Activated CD4-positive, alpha-beta T cell treated with anti-CD3 and anti-CD28 coated beads for 1 hour (primary cell): ENCODE measurements around the gene ALDH3A1.
A peak's percentile ranks its signal among the peaks of the same experiment; 100 is the strongest.

Source experiments
- DNase-seq: peaks from one replicate; pipeline ENCODE4 v3.0.0-alpha.2; 2020

Gene ALDH3A1

DNA sequence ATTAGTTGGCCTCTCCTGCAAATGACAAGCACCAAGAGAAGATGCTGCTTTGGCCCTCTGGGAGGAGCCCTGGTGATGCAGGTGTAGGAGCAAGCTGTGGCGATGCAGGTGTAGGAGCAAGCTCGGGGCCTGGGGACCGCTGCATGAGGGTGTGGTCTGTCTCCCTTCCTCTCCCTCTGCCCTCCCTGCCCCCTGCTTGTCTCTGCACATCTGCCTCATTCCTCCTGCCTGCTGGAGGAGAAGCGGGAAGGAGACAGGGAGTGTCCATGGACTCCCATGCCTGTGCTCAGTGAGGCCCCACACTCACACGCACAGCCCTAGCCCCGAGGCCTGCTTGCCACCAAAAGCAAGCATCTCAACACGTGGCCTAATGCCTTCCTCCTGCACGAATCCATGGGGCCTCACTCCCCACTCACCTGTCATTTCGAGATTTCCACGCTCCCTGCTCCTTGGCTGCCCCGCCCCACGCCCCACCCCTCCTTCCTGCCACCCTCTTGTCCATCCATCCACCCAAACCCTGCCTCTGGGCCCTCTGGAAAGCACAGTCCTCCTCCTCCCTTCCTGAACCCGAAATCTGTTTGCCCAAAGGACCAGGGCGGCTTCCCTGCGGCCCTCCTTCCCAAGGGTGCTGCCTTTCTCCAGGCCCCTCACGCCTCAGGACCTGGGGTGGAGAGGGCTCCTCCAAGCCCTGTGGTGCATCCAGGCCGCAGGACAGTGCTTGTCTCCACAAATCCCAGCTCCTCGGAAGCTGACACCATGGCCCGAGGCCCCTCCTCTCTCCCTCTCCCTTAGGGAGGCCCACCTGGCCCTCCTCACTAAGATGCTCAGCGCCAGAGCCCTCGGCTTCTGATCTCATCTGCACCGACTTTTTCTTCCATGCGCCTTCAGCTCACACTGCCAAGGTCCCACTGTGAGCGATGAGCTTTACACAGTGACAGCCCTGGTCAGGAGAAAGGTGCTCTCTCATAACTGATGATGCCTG lies 11.8 kb upstream of the ALDH3A1 start:
- DNase-seq: no peak

DNA sequence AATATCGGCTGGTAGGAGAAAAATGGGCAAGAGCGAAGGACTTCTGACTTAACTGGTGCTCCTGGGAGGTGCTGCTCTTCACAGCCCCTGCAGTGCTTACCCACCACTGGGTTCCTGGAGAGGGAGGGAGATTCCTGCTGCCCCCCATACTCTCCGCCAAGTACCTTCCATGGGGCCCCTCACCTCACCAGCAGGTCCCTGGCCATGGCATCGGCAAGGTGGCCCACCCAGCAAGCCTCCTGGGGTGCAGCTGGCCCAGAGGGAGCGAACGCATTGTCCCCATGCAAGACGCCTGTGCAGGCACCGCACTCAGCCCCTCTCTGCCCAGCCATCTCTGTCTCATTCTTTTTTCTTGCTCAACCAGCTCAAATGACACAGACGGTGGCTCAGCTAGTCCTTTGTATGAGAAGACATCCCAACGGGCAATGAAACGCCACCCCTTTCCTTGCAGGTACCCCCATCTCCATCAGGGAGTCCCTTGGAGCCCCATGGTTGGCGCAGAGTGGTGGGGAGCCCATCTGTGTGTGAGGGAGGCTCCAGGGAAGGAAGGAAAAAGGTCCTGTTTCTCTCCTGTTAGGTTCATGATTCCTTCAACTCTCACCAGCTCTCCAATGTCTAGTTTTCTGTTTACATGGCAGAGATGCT lies 9.6 kb upstream of the ALDH3A1 start:
- no peak for DNase-seq

DNA sequence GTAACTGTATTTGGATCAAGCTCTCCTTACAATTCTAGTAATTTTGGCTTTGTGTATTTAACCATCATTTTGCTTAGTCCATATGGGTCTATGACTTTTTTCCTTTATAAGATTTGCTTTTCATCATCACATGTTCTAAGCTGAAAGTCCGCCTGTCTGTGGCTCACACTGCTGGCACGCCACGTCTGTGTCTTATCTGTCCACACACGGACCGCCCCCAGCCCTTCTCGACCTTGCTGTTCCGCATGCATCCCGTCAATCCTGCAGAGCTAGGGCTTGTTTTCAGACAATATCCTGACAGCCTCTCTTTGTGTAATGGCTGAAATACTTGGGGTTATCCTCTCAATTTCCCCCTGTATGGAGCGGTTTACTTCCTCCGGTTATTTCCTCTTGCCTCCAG lies 8.4 kb upstream of the ALDH3A1 start:
- DNase-seq: no peak

DNA sequence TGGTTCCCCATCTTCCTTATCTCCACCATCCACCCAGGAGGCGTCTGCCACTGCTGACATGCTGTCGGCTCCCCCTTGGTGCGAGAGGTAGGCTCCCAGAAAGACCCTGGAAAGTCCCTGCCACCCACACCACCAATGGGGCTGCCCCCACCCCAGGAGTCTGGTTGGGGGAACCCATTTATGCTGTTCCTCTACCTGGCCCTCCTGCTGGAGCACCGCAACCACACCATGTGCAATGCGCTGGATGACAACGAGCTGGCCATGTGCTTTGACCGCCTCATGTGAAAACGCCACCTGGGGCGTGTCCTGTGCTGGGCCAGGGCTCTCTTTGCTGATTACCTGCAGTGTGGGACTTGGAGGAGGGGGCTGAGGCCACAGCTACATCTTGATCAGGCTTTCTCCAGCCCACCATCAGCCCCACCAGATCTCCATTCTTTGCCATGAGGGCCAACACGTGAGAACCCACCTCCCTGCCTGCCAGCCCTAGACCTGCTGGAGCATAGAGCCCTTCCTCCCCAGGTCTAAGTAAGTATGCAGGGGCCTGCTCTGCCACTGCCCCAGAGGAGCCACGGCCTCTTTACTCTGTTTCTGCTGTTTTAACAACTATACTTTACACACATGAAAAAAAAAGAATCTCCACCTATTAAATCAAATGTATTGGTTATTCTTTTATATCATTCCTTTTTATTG lies 7.9 kb upstream of the ALDH3A1 start:
- no peak for DNase-seq

DNA sequence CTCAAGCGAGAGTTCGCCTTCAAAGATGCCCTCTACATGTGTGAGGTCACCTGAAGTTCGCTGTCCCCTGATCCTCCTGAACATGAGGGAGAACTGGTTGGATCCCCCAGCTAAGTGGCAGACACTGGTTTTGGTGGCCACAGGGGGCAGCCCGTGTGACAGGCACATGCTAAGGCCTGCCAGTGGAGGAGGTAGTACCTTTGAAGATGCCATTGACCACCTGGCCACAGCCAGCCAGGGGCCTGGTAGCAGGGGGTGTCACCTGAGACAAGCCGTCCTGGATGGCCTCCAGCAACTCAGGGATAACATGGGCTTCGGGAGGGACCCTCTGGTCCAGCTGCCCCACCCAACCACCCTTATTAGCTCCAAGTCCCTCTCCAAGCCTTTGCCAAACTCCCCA lies 7.3 kb upstream of the ALDH3A1 start:
- no peak for DNase-seq

DNA sequence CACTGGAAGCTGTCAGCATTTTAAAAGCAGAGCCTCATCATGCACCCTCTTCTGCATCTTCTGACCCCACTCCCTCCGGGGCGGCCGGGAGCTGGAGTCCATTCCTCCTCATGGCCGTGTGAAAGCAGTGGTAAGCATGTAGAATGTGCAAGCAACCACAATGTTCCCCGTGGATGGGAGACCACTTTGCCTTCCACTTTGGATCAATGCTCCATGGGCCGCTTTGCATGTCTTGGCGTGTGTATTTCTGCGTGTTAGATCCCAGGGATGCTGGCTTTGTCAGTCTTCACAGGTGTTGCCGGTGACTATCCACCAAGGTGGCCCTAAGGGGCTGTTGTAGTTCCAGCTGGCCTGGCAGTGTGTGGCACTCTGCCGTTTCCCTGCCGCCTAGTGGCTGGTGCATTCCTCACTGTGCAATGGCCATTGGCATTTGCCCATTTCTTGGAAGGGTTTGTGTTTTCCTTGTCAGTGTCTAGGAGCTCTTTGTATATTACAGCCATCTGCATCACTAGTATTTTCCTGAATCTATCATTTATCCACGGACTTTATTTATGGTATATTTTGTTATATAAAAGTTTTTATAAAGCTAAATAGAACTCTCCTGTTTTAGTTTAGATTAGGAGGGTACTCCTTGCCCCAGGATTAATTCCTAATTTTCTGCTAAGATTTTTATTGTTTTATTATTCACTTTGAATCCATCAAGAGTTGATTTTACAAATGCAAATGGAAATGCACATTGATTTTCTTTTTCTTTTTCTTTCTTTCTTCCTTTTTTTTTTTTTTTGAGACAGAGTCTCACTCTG lies 5.8 kb upstream of the ALDH3A1 start:
- no peak for DNase-seq

DNA sequence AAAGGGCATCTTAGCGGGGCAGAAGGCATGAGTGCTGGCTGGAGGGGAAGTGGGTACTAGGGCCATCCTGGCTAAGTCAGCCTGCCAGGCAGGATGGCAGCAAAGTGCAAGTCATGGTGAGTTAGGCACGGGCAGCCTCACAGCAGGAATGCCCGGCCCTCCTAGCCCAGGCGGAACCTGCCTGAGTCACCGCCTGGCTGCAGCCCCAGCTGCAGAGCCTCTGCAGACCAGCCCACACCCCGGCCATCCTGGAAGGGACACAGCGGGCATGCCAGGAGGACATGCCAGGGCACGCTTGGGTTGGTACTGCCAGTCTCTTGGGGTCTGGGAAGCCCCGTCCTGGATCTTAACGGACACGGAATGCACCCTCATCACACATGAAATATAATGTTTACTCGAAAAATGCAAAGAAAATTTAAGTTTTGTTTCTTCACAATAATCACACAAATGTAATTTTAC lies 5.0 kb upstream of the ALDH3A1 start:
- no peak for DNase-seq

DNA sequence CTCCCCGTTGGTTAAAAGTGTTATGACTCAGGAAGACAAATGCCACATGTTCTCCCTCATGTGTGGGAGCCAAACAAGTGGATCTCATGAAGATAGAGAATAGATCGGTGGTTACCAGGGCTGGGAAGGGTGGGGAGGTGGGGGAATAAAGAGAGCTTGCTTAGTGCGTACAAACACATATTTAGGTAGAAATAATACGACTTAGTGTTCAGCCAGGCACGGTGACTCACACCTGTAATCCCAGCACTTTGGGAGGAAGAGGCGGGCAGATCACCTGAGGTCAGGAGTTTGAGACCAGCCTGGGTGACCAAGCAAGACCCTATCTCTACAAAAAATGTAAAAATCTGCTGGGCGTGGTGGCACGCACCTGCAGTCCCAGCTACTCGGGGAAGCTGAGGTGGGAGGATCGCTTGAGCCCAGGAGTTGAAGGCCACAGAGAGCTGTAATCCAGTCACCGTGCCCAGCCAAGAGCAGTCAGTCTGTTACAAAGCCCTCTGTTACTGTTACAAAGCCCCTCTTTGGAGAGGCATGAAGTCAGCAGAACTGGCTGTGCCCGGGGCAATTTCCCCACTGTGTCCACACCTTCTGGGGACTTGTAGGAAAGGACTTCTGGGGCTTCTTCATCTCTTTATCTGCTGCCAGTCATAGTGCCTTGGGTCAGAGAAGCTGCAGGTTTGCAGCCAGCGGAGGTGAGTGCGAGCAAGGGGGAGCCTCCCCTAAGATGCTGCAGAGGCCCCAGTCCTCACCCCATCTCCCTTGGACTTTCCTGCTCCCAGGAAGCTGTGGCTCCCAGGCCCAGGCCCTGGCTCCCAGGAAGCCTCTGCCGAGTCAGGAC lies 4.3 kb upstream of the ALDH3A1 start:
- no peak for DNase-seq

DNA sequence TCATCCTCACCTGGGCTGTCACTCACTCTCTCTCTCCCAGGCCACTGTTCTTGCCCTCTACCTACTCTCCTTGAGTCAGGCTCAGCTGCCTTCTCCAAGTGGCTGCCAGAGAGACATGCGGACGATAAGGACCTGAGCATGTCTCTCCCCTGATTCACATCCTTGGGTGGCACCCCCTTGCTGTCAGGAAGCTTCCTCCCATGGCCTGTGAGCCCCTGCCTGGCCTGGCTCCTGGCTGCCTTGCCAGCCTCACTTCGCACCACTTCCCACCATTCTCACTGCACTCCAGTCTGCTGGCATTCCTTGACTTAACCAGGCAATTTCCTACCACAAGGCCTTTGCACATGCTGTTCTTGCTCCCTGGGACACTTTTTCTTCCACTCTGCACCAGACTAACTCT lies 2.7 kb upstream of the ALDH3A1 start:
- DNase-seq: no peak

DNA sequence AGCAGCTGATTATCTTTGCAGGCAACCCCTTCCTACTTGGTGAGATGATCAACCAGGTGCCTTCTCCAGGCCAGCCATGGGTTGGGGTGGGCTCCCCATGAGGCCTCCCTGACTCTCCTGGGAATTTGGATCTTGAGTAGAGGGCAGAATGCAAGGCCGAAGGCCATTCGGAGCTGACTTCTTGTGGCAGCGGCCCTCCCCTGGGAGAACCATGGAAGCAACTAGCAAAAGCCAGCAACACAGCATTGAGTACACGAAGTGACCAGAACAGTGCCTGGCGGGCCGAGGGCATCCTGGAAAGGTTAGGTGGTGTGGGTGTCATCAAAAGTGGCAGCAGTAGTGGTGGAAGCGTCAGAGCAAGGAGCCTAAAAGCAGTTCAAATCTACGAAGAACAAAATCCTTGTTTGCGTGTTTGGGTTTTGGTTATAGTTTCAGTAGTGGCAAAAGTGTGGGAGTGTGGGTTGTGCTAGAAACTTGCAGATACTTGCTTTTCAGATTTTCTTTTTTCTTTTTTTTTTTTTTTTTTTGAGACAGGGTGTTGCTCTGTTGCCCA lies 2.0 kb upstream of the ALDH3A1 start:
- DNase-seq: no peak

DNA sequence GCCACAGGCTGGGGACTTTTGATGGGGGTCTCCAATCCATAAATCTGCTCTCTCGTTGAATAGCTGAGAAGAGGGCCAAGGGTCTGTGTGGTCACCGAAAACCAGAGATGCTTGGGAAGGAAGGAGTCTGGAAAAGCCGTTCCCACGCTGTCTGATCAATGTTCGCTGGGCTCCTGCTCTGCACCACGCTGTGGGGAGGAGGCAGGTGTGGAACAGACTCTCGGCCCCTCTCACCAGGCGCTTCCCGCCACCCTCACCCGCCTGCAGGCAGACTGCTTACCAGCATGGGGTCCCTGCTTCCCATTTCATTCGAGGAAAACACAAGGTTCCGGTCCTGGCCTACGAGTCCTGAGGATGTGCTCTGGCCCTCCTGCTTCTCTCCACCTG lies 702 bp upstream of the ALDH3A1 start:
- DNase-seq: no peak

DNA sequence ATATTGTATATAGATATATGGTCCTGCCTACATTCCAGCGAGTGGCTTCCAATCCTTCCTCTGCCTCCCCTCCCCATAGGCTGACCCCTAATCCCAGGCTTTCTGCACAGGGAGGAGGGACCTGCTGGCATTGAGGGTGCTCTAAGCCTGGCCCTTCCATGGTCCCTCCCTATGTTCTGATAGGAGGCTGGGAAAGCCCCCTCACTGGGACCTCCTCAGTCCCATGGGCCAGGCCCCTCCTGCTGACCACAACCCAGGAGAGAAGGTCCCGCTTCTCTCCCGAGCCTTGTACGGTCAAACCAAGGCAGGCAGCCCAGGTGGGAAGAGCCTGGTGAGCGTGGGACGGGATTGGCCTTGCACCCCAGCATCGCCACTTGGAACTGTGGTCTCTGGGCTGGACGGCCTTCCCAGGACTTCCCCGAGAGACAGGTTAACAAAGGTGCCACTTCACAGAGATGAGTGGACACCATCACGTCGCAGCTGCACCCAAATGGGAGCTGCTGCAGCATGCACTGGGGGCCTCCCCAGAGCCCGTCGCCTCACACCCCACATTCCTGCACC lies 859 bp downstream of the ALDH3A1 start:
- no peak for DNase-seq

DNA sequence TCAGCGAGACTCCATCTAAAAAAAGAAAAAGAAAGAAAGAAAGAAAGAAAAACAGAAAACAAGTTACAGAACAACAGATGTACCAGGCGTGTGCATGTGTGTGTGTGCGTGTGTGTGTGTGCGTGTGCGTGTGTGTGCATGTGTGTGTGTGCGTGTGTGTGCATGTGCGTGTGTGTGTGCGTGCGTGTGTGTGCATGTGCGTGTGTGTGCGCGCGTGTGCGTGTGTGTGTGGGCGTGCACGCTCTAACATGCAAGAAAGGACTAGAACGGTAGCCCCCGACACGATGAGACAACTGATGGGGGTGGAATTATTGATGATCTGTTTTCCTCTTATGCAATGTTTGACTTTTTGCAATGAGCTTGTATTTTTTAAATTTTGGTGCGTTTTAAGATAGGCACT lies 1.6 kb downstream of the ALDH3A1 start:
- DNase-seq: no peak

DNA sequence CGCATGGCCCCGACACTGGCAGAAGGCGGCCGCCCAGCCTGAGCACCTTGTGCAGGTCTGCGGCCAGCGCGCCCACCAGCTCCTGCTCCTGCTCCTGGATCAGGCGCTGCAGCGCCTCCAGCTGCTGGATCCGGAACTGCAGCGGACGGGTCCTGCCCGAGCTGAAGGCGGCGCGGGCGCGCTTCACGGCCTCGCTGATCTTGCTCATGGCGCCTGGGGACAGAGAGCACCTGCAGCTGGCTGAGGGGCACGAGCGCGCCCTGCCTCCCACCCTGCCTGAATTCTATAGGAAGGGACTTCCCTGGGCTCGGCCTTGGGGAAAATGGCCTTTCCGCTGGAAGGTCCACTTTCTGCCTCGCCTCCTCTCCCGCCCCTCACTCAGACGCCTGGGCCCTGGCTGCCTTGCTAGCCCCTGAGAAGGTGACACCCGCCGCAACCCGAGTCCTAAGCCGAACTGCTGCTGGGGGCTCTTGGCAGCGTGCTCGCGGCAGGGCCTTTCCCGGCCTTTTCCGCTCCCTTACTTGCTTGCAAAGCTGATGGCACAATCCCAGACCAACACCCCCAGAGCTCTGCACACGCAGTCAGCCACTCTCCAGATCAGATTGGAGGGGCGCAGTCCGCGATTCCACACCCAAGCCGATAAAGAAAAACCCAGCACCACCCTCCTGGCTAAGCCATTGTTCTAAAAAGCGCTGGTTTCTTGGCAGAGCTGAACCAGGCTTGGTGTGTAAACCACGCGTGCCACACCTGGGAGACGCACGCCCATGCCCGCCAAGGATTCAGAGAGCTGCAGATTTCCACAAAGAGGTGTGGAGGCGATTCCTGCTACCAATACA lies 3.0 kb downstream of the ALDH3A1 start:
- peak; percentile 71 for DNase-seq

DNA sequence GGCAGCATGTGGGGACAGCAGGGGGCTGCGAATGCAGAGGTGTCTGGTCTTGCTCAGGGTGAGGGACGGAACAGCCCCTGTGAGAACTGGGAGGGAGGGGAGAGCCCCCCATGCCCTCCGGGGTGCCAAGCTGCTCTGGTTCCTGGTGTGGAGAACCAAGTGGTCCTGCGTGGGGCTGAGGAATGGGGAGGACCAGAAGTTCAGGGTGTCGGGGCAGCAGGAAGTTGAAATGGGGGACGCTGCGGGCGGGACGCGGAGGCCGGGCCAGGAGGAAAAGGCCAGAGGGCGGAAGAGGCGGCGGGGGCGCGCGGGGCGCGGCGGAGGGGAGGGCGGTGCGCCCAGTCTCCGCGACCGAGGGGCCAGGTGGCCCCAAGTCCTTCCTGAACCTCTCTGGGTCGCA lies 3.6 kb downstream of the ALDH3A1 start:
- no peak for DNase-seq

DNA sequence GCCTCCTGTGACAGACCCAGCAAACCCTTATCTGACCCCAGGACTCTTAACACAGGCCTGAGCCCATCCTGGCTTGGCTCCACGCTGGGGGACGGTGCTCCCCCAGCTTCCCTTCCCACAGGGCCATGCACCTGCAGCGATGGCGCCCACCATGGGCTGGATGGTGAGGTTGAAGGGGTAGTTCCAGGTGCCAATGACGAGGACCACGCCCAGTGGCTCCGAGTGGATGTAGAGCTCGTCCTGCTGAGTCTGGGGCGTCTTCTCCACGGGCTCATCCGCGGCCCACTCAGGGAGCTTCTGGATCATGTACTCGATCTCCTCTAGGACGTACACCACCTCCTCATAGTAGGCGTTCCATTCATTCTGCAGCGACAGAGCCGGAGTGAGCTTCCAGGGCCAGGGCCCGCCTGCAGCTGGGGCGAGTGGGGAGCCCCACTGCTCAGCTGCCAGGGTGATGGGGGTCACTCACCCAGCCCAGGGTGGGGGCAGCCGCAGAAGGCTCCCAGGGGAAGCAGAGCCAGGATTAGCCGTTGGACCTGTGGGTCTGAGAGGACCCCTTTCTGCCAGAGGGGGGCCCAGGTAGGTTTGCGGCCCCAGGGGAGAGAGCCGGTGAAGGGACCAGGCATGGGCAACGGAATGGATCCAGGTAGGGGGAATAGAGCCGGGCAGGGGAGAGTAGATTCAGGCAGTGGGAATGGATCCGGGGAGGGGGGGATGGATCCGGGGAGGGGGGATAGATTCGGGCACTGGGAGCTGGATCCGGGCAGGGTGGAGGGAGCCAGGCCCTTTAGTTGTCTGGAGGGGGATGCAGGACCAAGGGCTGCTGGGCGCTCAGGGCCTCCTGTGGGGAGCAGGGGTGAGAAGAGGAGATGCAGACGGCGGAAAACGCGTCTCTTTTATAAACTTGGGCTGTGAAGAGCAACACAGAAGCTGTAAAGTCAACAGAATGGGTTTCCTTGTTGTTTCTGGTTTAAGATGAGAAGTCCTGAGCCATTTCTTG lies 4.7 kb downstream of the ALDH3A1 start:
- DNase-seq: no peak

DNA sequence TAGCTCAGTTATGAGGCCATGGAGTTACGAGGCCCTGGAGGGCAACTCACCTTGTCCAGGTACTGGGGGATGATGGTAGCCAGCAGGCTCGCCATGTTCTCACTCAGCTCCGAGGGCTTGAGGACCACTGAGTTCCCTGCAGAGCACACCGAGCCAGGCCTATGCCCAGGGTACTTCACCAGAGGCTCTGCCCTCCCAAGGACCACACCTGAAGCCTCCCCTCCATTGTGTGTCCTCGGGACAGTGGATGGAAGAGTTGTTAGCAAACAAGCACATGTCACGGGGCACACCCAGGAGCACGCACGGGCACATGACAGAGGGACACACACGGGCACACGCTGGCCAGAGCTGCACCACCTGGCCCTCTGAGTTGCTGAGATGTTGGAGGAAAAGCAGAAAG lies 5.6 kb downstream of the ALDH3A1 start:
- no peak for DNase-seq

DNA sequence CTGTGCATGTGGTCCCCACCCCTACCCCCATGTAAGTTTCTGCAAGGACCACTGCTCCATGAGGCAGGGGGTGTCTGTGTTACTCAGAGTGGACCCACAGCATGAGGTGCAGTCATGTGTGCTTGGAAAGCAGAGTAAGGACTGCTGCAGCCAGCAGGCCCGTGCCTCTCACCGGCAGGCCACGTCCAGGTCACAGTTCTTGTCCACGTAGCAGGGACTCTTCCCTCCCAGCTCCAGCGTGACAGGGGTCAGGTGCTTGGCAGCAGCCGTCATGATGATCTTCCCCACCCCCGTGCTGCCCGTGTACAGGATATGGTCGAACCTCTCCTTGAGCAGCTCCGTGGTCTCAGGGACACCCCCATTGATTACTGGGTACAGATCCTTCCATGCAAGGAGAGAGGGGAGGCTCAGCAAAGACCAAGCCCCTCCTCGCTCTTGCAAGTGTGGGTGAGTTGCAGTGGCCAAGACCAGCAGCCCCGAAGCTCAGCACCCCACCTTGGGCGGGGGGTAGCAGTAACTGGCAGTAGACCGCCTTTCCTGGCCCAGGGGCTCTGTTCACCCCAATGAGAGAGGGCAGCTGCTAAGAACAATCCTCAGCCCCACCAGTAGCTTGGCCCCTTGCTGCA lies 6.2 kb downstream of the ALDH3A1 start:
- no peak for DNase-seq
